Spleen (tissue), 11 donors: ENCODE results near the gene GGT1. TPM values are rescaled to one million over a fixed set of nuclear protein-coding genes. Genes with fewer than 3 reads are reported as not detected.
"Not testable (repeated sequence)": the region's sequence is repeated elsewhere in the genome, so short reads cannot be mapped to it uniquely, and the experiment has no call there.

Experiments used
- DNase-seq: peaks from one replicate; pipeline ENCODE4 v3.0.0-alpha.2; 2020
- H3K27ac ChIP-seq, 8 donors: fragments of 200-600 bp; sonication (generic) in 7 of 8; 1 replicate in 4 of 8; 2 replicates in 4 of 8; pipeline versions ENCODE4 v1.5.0 to v1.8.0; 2016 to 2021; ENCODE audit warnings: inconsistent platforms in 4 of 8, mild to moderate bottlenecking in 4 of 8, moderate library complexity in 1 of 8
- H3K27me3 ChIP-seq, 7 donors: fragments of 200-600 bp; sonication (generic) in 6 of 7; replicated peaks in 1 of 7; 1 replicate in 4 of 7; 2 replicates in 3 of 7; pipeline versions ENCODE4 v1.5.0 to v1.8.0; 2016 to 2021; ENCODE audit warnings: inconsistent platforms in 3 of 7, mild to moderate bottlenecking in 1 of 7
- H3K36me3 ChIP-seq, 6 donors: fragments of 200-600 bp; sonication (generic) in 5 of 6; 1 replicate in 4 of 6; 2 replicates in 2 of 6; pipeline versions ENCODE4 v1.5.0 to v1.8.0; 2016 to 2021; ENCODE audit warnings: inconsistent platforms in 2 of 6
- H3K4me1 ChIP-seq, 6 donors: fragments of 200-600 bp; sonication (generic) in 5 of 6; 1 replicate in 3 of 6; 2 replicates in 3 of 6; pipeline versions ENCODE4 v1.5.0 to v1.8.0; 2016 to 2021; ENCODE audit warnings: inconsistent platforms in 3 of 6
- H3K4me3 ChIP-seq, 8 donors: fragments of 200-600 bp; sonication (generic) in 7 of 8; 1 replicate in 4 of 8; 2 replicates in 4 of 8; pipeline versions ENCODE4 v1.5.0 to v1.8.0; 2016 to 2021; ENCODE audit warnings: inconsistent platforms in 4 of 8, mild to moderate bottlenecking in 4 of 8, moderate library complexity in 2 of 8
- H3K9me3 ChIP-seq, 8 donors: fragments of 200-600 bp; sonication (generic) in 7 of 8; 1 replicate in 4 of 8; 2 replicates in 4 of 8; pipeline versions ENCODE4 v1.5.0 to v1.8.0; 2016 to 2021; ENCODE audit warnings: inconsistent platforms in 4 of 8
- WGBS, 5 donors: extraction: QIAGEN DNeasy Blood & Tissue Kit in 3 of 5; methylation state at CpG; one replicate each; pipeline versions ENCODE4 v1.1.5 to v1.1.7; 2013 to 2018; 5-methylcytosine and 5-hydroxymethylcytosine counted together
- intact Hi-C: fragments of 100-400 bp; cut with DNase I; formaldehyde crosslinking; loops from one replicate; pipeline ENCODE4 v1.15.0; 2023; ENCODE audit warnings: low total_unique reads
- polyA plus RNA-seq, 3 donors: library from polyadenylated mRNA; stranded (reverse); fragments of 200-250 nt; gene quantifications; one replicate each; pipeline ENCODE4 v1.2.1, GENCODE V29; 2013
- total RNA-seq, 7 donors: library from RNA; depleted of rRNA in 3 of 7; stranded (reverse); fragments of >200 nt in 3 of 7; fragmentation: NEBNext Ultra II Directional in 4 of 7; extraction: Animal tissue kit (Norgen Biotek cat#: 25700) in 4 of 7; gene quantifications; one replicate each; pipeline versions ENCODE4 v1.1.0 to v1.2.1, GENCODE V29; 2016 to 2021
- TF ChIP-seq, protein P1 (sequence below), 11 experiments: fragments of 200-600 bp in 7 of 11; fragments of 450-650 bp in 4 of 11; sonication (generic) in 4 of 11; IDR thresholded peaks in 8 of 11; conservative IDR thresholded peaks in 3 of 11; 1 replicate in 7 of 11; 2 replicates in 4 of 11; pipeline versions ENCODE4 v1.4.0 to v1.8.0; 2016 to 2021; ENCODE audit warnings: antibody characterized with exemption in 11 of 11, inconsistent platforms in 4 of 11, mild to moderate bottlenecking in 1 of 11
- donor health status: healthy with polysubstance abuse.
- donor health status: DM: no; HTN: no; CAD: no; lungs with moderate emphysema.
- donor health status: DM: no; HTN: no; CAD: no.
- donor health status: Bipolar disorder and iron deficiency.
- donor health status: healthy.
- donor health status: DM: no; HTN: no; CAD: no.
- donor health status: DM: yes; HTN: yes; CAD: no.

GGT1 gene
- total and polyA plus RNA-seq, 10 donors, result 10.9 to 27.2 (median 17.1) TPM

DNA sequence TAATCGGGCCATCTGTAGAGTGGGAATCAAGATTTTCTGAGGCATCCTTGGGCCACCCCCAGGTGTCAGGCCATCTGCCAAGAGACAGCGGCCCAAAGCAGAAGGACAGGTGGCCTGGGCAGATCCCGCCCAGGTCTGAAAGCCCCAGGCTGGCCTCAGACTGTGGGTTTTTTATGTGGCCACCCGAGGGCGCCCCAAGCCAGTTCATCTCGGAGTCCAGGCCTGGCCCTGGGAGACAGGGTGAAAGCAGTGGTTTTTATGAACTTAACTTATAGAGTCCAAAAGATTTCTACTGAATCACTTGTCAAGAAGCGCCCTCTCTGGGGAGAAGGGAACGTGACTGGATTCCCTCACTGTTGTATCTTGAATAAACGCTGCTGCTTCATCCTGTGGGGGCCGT lies 47.9 kb downstream of the GGT1 start:
- DNase-seq, result peak; percentile 85

DNA sequence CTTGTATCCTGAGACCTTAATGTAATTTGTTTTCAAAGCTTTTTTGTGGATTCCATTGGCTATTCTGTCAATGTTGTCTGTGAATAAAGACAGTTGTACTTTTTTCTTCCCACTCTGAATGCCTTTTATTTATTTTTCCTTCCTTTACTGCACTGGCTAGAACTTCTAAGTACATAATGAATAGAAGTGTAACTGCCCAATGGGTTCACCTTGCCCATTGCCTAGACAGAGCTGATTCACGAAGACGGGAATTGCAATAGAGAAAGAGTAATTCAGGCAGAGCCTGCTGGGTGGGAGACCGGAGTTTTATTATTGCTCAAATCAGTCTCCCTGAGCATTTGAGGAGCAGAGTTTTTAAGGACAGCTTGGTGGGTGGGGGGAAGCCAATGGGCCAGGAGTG lies 62.4 kb downstream of the GGT1 start:
- WGBS, 5 donors, result 83 to 94% (median 91%) methylated on average over 3 of the region's 3 CpGs
- H3K27ac ChIP-seq, H3K4me3 ChIP-seq, intact Hi-C loops, H3K9me3 ChIP-seq, H3K4me1 ChIP-seq, H3K36me3 ChIP-seq, H3K27me3 ChIP-seq, DNase-seq: not testable (repeated sequence)

More for the DNA sequence above, 47.9 kb downstream of the GGT1 start:
- intact Hi-C loops, H3K4me1 ChIP-seq, H3K27ac ChIP-seq, H3K27me3 ChIP-seq, H3K4me3 ChIP-seq, H3K9me3 ChIP-seq, H3K36me3 ChIP-seq: not testable (repeated sequence)
- WGBS, 5 donors, result no CpG with 5 or more reads among the region's 10 CpGs
- TF ChIP-seq, protein P1, sequence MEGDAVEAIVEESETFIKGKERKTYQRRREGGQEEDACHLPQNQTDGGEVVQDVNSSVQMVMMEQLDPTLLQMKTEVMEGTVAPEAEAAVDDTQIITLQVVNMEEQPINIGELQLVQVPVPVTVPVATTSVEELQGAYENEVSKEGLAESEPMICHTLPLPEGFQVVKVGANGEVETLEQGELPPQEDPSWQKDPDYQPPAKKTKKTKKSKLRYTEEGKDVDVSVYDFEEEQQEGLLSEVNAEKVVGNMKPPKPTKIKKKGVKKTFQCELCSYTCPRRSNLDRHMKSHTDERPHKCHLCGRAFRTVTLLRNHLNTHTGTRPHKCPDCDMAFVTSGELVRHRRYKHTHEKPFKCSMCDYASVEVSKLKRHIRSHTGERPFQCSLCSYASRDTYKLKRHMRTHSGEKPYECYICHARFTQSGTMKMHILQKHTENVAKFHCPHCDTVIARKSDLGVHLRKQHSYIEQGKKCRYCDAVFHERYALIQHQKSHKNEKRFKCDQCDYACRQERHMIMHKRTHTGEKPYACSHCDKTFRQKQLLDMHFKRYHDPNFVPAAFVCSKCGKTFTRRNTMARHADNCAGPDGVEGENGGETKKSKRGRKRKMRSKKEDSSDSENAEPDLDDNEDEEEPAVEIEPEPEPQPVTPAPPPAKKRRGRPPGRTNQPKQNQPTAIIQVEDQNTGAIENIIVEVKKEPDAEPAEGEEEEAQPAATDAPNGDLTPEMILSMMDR (IDR thresholded peaks at IDR 0.05 in 8 of 11, conservative IDR thresholded peaks at IDR 0.05 in 3 of 11), result peak in 3 of 11 experiments; percentile 28 to 40 (median 29)

DNA sequence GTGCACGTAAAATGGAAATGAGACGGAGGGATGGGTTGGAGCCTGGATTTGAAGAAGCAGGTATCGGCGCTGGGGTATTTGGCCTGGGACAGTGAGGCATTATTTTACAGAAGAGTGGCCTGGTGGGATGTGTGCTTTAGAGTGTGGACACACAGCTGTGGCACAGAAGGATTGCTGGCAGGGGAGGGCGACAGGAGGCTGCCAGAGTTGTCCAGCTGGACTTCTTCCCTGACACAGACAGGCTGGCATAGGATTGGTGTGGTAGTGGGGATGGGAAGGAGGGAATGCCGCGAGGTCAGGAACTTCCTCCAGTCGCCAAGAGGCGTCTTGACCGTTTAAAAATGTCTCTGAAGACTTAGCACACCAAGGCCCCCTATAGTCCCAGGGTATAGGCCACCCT lies 64.9 kb downstream of the GGT1 start:
- H3K4me3 ChIP-seq, H3K36me3 ChIP-seq, H3K4me1 ChIP-seq, H3K27ac ChIP-seq, H3K27me3 ChIP-seq, H3K9me3 ChIP-seq, DNase-seq, intact Hi-C loops: not testable (repeated sequence)
- 81 to 96% (median 89%) methylated on average over 4 to 8 of the region's 10 CpGs for WGBS, 5 donors

DNA sequence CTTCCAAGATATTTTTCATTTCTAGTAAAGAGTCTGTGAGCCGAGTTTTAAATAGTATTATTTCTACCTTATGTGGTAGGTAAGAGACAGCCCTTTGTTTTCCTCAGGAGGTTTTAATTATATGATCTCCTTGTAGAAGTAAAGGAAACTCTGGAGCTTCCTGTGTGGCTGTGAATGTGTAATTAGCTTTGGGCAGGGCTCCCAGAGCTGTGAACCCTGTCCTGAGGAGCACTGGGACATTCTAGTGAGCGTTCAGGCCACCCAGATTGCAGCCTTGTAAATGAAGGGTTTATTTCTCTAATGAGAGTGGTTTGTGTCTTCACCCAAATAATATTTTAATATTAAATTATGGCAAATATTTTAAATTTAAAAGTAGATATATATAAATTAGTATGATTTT lies 69.5 kb downstream of the GGT1 start:
- H3K4me1 ChIP-seq, H3K9me3 ChIP-seq, H3K27me3 ChIP-seq, DNase-seq, H3K36me3 ChIP-seq, intact Hi-C loops, H3K4me3 ChIP-seq, H3K27ac ChIP-seq: not testable (repeated sequence)
- WGBS, 5 donors, result 64 to 88% (median 80%) methylated on average over 1 to 2 of the region's 2 CpGs

Other genes with a start within 250 kb of the GGT1 start
- gene ADORA2A, start 175.6 kb upstream of the GGT1 start, total RNA-seq, result 10 to 100 TPM; 15.8 to 31.1 (median 25.2) TPM
- 10 to 100 TPM in 2 of 3 donors, 1 to 10 TPM in 1; 8.3 to 14.8 (median 14.2) TPM for gene ADORA2A, start 175.6 kb upstream of the GGT1 start, polyA plus RNA-seq
- 1 to 10 TPM in 6 of 7 donors, under 1 TPM in 1; 0.92 to 3.9 (median 2.0) TPM for gene UPB1, start 107.9 kb upstream of the GGT1 start, total RNA-seq
- 1 to 10 TPM in 1 of 3 donors, under 1 TPM in 2; 0.38 to 1.5 (median 0.47) TPM for gene UPB1, start 107.9 kb upstream of the GGT1 start, polyA plus RNA-seq
- 100 to 1,000 TPM in 5 of 7 donors, 10 to 100 TPM in 2; 85.4 to 162 (median 112) TPM for gene GUCD1, start 48.1 kb upstream of the GGT1 start, total RNA-seq
- 100 to 1,000 TPM in 2 of 3 donors, 10 to 100 TPM in 1; 82.6 to 108 (median 105) TPM for gene GUCD1, start 48.1 kb upstream of the GGT1 start, polyA plus RNA-seq
- gene SNRPD3, start 47.2 kb upstream of the GGT1 start, total RNA-seq, result 100 to 1,000 TPM in 2 of 7 donors, 10 to 100 TPM in 5; 52.0 to 142 (median 66.3) TPM
- gene SNRPD3, start 47.2 kb upstream of the GGT1 start, polyA plus RNA-seq, result 100 to 1,000 TPM in 2 of 3 donors, 10 to 100 TPM in 1; 89.8 to 113 (median 113) TPM
- gene LRRC75B, start 10.1 kb upstream of the GGT1 start, total RNA-seq, result 1 to 10 TPM; 2.9 to 6.6 (median 5.3) TPM
- 1 to 10 TPM; 3.4 to 6.7 (median 6.4) TPM for gene LRRC75B, start 10.1 kb upstream of the GGT1 start, polyA plus RNA-seq
- not detected for gene PIWIL3, start 171.5 kb downstream of the GGT1 start, total RNA-seq
- gene PIWIL3, start 171.5 kb downstream of the GGT1 start, polyA plus RNA-seq, result not detected
- 1 to 10 TPM in 3 of 7 donors, under 1 TPM in 4; 0.37 to 1.3 (median 0.70) TPM for gene SGSM1, start 203.0 kb downstream of the GGT1 start, total RNA-seq
- under 1 TPM; 0.16 to 0.33 (median 0.22) TPM for gene SGSM1, start 203.0 kb downstream of the GGT1 start, polyA plus RNA-seq